Muscle of arm (tissue), 12 donors: Measurements from ENCODE around the gene PDE4D. TPM values are rescaled to one million over a fixed set of nuclear protein-coding genes. Genes with fewer than 3 reads are reported as not detected.

Source experiments
- DNase-seq: peaks from one replicate; pipeline ENCODE4 v3.0.0-alpha.2; 2013
- polyA plus RNA-seq, 12 donors: library from polyadenylated mRNA; unstranded; fragments of 120-200 nt; gene quantifications; one replicate each; pipeline ENCODE4 v1.2.1, GENCODE V29; 2013; ENCODE audit not compliant: insufficient read length in 12 of 12

PDE4D gene
- polyA plus RNA-seq, 12 donors: 28.2 to 56.3 (median 41.5) TPM; not detected in 1

DNA sequence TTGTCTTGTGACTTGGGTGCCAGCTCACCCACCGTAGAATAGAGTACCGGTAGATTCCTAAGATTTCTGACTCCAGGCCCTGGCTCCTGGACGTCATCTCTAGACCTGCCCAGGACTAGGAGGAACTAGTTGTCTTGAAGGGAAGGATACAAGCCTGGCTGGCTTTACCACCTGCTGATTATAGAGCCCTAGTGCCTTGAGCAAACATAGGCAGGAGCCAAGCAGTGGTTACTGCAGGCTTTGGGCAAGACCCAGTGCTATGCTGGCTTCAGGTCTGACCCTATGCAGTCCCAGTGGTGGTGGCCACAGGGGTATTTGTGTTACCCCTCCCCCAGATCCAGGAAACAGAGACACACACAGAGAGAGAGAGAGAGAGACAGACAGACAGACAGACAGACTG lies 606.2 kb downstream of the PDE4D start:
- no peak for DNase-seq

DNA sequence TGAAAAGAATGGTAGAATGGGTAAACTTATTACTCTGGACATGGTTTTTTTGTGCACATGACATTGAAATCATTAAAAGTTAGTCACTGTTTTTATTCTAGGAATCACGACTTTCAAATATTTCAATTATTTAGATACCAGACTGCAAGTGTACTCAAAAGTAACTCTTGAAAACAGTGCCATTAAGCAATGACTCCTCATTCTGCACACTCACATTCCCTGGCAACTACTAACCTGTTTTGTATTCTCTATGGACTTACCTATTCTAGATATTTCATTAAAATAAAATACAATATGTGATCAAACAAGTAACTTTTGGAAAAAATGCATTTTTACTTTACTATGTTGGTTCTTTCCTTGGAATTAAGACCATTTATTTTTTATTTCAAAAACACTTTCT lies 607.0 kb downstream of the PDE4D start:
- no peak for DNase-seq

DNA sequence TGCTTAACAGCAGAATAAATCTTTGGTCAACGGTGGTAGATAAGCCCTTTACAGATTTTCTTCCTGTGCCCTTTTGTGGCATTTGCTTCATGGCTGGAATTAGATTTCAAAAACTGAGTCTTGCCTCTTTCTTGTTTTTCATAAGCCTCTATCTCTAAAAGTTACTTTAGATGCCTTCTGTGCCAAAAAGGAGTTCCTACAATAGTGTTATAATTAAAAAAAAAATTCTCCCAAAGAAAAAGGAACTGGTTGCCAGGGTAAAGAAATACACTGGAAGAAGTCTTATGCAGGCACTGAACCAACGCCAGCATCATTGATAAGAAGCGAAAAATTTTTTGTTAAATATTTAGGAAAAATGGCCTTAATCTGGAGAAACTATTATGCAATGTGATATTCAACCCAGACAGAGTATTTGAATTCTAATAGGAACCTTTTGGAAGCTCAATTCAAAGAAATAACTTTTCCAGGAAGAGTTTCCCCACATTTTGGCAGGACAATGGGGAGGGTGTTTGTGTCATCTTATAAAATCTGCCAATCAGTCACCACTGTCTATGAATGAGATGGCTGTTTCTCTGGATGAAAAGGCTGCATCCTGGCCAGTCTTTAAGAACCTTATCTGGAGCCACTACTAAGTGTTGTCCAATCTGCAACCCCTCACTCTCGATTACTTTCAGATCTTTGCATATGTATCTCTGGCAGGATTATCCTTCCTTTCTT lies 608.1 kb downstream of the PDE4D start:
- no peak for DNase-seq

DNA sequence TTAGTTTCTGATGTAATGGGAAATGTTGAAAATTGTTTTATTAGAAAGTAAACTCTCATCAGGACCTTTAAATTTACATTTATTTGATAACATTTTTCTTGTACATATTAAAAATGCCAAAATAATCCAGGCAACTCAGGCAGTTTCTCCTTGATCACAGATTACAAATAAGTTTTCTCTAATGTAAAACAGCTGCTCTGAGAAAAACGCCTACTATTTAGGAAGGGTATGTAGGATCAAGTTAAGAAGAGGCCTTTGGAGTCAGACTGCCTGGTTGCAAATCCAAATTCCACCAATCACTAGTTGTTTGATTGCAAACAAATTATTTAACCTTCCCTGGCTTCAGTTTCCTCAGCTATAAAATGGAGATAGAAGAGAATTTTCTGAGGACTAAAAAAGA lies 610.8 kb downstream of the PDE4D start:
- DNase-seq: no peak

GRCh38 chr5:59279979-59280378 lies 613.5 kb downstream of the PDE4D start:
- no peak for DNase-seq

GRCh38 chr5:59276917-59277372 lies 616.6 kb downstream of the PDE4D start:
- no peak for DNase-seq

DNA sequence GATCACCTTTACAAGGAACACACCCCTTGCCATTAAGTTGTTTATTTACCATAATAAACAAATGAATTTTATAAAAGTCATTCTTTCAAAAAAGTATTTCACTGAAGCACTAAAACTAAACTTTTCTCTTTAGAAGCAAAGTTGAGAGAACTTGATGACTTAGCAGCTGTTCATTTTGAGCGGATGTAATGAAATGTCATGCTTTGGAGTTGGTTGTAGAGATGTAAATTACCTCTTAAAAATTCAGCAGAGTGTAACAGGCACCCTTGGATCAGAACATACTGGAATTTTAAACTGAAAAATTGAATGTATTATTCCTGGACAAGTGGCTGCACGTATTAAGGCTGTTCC lies 617.2 kb downstream of the PDE4D start:
- no peak for DNase-seq

- peak; percentile 78 for DNase-seq
Measured at GRCh38 chr5:59275510-59276324, 617.8 kb downstream of the PDE4D start.

DNA sequence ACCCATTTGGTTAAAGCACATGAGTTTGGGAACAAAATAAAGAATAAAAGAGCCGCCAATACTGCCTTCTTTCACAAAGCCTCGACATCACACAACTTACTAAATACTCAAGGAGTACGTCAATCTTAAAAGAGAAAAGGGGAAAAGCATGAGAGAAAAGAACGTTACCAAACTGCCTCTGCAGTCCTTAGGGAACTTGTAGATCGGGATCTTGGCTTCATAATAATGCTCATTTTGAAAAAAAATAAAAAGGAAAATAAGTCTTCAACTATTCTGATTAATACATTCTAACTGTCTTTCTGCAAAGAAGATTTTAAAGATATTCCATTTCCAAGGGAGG lies 618.4 kb downstream of the PDE4D start:
- no peak for DNase-seq

- DNase-seq: no peak
Measured at GRCh38 chr5:59274106-59274636, 619.4 kb downstream of the PDE4D start.

DNA sequence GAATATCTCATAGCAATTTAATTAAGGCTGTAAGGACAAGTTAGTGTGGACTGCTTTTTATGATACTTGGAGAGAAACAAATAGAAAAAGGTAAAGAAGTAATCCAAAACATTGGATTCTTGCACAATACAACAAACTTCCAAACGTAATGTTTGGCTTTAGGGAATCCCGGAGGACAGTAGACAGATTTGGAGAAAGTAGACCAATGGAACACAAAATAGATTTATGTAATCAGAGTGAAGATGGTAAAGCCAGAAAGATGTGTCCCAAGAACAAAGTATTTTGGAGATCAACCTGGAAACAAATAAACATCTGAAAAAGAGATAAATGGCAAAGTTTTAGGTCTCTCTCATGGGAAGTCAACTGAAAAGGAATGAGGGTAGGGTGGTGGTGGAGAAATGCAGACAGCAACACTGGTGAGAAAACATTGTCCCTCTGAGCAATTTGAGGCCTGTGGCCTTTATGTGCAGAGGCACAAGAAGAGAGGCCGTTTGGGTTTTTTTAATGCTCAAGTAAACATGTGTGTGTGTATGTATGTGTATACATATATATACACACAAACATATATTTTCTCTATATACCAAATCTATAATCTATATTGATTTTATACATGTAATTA lies 620.6 kb downstream of the PDE4D start:
- DNase-seq: no peak

- no peak for DNase-seq
Measured at GRCh38 chr5:59268756-59269415, 624.6 kb downstream of the PDE4D start.

GRCh38 chr5:59267033-59267432 lies 626.5 kb downstream of the PDE4D start:
- no peak for DNase-seq

GRCh38 chr5:59266410-59266809 lies 627.1 kb downstream of the PDE4D start:
- DNase-seq: no peak

DNA sequence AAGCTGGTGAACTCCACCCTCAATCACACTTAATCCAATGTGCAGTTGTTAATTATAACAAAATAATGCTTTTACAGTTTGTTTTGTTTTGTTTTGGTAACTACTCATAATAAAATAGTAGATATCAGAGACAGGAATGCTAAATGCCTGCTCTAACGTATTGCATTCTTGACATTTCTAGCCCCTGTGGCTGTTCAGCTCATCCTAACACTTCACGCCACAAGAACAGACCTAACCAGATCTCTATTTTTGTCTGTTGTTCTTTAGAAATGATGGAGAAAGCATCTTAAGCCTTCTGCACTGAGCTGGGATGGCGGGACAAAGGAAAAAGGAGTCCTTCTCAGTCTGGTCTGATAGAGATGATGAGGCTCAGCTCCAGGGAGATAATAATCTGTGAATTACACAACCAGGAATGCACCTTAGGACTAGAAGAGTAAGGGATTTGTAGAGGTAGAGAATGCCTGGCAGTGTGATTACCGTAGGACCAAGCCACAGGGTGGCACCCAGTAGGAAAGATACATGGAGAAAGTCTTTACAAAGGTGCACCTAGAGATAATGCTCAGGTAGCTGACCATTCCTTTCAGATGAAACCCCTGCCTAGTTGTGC lies 628.8 kb downstream of the PDE4D start:
- DNase-seq: no peak

DNA sequence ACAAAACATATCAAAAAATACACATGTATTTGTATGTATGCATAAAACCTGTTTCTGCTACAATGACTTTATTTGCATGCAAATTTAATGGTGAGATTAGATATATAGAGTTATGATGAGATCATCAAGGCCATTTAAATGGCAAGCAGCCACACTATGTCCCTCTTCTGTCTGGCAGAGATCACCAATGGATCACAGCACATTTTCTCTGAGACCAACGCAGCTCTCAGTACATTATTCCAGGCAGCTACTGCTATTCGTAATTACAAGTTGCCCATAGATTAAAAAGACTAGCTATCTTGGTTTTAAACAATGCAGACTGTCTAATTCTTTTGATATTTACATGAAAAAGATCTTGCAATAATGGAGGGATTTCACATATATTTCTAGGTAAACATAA lies 629.5 kb downstream of the PDE4D start:
- DNase-seq: no peak

- no peak for DNase-seq
Measured at GRCh38 chr5:59261969-59262368, 631.6 kb downstream of the PDE4D start.

DNA sequence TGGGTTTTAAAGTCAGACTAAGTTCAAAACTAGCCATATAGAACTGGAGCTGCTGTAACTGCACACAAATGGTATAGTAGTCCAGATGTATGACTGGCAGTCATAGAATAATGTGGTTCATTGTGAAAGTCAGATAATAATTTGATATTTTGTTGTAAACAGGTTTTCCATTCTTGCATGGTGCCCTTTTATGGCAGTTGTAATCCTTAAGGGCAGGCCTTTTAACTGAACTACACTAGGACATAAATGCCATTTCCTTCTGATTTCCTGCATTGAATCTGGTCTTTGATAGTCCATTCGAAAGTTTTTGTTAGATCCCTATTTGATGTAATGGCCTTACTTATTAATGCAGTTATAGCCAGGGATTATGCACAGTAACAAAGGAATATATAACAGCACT lies 632.6 kb downstream of the PDE4D start:
- DNase-seq: no peak

DNA sequence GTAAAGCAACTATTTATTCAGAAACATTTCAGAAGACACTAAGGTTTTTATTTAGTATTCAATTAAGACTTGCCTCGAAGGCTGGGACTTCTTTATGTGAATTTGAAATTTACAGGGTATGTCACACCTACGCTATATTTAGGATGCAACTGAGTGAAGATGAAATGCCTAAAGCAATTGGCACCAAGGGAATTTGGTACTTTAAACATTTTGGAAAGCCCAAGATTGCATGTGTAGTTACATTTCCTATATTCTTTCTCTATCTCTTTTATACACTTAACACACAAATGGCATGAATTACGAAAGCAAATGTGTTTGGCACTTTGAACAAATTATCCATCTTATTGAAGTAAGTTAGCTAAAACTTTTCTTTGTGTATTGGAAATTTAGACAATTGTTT lies 633.3 kb downstream of the PDE4D start:
- DNase-seq: no peak

GRCh38 chr5:59259237-59259636 lies 634.3 kb downstream of the PDE4D start:
- DNase-seq: no peak

DNA sequence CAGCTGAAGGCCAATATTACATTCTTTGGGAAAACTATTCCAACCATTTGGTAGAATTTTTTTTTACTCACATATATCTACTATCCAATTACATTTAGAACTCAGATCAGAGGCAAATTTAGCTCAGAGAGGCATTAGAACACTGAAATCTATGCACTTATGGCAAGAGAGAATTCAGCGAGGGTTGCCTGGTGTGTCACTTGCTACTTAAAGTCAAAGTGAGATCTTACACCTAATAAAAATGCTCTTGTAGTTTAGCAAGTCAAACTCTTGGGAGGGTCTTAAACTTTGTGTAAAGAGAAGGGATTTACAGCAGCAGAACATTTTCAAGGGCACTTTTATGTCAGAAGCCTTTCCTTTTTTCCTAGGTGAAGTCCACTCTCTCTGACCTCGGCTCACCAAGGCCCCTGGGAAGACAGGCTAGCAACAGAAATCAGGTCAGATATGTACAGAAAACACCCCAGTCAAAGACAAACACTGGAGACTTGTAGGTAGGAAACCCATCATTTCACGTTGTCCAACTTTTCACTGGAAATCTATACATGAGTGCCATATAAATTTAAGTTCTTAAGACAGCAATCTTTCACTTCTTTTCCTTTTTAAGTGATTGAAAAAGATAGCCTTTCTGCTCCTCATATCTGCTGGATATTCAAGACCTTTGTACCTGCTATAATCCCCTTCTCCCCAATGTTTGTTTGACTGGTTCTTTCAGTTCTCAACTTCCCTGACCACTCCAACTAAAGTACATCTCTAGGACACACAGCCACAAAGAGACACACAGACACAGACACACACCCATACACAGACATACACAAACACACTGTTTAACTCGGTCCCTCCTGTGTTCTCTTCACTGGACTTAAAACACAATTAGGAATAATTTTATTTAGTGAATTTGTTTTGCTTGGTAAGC lies 635.8 kb downstream of the PDE4D start:
- DNase-seq: no peak
